PFSK-1 (cell line): Measurements from ENCODE around the gene SGK1.

Source experiments
- FOXP2 ChIP-seq: optimal IDR thresholded peaks from 2 replicates; pipeline ENCODE3; 2011; ENCODE audit warnings: borderline replicate concordance, control low read depth, inconsistent platforms; ENCODE audit not compliant: insufficient read depth; ENCODE audit errors: extremely low read length, extremely low read depth
- POLR2AphosphoS5 ChIP-seq: IDR thresholded peaks from 2 replicates; pipeline ENCODE4 v1.6.1; 2012; ENCODE audit warnings: low read depth, mild to moderate bottlenecking, control low read depth, low read length, moderate library complexity
- SIN3A ChIP-seq: IDR thresholded peaks from 2 replicates; pipeline ENCODE4 v1.6.1; 2012; ENCODE audit warnings: mild to moderate bottlenecking, low read length, moderate library complexity, borderline replicate concordance; ENCODE audit not compliant: insufficient read depth
- TAF1 ChIP-seq: IDR thresholded peaks from 2 replicates; pipeline ENCODE4 v1.6.1; 2012; ENCODE audit warnings: low read length, control low read depth, borderline replicate concordance; ENCODE audit not compliant: insufficient read depth
- TF ChIP-seq, protein P1 (sequence below), 2 experiments: IDR thresholded peaks; 2 replicates each; pipeline versions ENCODE4 v1.6.1 to v1.8.0; 2011 to 2012; ENCODE audit warnings: low read depth in 2 of 2, low read length in 2 of 2, control low read depth in 1 of 2, inconsistent platforms in 1 of 2, mild to moderate bottlenecking in 1 of 2, moderate library complexity in 1 of 2; ENCODE audit not compliant: insufficient read depth in 1 of 2

Gene SGK1

DNA sequence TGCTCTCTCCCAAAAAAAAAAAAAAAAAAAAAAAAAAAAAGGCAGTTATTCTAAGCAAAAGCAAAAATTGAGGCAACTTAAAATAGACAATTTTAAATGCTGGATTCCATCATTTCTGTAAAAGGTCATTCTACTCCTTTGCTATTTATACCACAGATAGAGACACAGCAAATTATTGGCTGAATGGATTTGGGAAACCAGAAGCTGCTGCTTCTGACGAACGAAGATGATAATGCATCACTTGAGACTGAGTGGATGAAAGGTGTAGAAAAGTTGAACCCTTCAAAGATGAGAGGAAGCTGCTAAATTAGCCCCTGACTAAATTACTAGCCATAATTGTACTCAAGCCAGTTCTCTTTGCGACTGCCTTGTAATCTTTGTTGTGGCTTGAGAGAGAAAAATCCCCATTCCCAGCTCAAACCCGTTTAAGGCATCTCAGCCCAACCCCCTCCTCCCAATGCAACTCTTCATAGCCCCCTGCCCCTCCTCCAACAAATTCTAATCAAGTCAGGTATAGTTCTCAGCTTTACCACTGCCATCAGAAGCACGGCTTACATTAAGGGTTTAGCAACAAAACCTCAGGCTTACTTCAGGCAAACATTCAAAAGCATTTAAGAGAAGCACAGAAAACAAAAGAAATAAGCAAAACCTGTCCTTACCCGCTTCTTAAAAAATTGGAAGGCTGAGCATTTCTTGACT is 1.0 kb downstream of the SGK1 start:
- TF ChIP-seq POLR2AphosphoS5 (no peak), FOXP2 (no peak), SIN3A (no peak), TAF1 (no peak)
- TF ChIP-seq, protein P1, sequence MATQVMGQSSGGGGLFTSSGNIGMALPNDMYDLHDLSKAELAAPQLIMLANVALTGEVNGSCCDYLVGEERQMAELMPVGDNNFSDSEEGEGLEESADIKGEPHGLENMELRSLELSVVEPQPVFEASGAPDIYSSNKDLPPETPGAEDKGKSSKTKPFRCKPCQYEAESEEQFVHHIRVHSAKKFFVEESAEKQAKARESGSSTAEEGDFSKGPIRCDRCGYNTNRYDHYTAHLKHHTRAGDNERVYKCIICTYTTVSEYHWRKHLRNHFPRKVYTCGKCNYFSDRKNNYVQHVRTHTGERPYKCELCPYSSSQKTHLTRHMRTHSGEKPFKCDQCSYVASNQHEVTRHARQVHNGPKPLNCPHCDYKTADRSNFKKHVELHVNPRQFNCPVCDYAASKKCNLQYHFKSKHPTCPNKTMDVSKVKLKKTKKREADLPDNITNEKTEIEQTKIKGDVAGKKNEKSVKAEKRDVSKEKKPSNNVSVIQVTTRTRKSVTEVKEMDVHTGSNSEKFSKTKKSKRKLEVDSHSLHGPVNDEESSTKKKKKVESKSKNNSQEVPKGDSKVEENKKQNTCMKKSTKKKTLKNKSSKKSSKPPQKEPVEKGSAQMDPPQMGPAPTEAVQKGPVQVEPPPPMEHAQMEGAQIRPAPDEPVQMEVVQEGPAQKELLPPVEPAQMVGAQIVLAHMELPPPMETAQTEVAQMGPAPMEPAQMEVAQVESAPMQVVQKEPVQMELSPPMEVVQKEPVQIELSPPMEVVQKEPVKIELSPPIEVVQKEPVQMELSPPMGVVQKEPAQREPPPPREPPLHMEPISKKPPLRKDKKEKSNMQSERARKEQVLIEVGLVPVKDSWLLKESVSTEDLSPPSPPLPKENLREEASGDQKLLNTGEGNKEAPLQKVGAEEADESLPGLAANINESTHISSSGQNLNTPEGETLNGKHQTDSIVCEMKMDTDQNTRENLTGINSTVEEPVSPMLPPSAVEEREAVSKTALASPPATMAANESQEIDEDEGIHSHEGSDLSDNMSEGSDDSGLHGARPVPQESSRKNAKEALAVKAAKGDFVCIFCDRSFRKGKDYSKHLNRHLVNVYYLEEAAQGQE (IDR thresholded peaks at IDR 0.05; ENCODE audit: insufficient read depth in 1 of 2, low read depth in 2 of 2, low read length in 2 of 2) = no peak

DNA sequence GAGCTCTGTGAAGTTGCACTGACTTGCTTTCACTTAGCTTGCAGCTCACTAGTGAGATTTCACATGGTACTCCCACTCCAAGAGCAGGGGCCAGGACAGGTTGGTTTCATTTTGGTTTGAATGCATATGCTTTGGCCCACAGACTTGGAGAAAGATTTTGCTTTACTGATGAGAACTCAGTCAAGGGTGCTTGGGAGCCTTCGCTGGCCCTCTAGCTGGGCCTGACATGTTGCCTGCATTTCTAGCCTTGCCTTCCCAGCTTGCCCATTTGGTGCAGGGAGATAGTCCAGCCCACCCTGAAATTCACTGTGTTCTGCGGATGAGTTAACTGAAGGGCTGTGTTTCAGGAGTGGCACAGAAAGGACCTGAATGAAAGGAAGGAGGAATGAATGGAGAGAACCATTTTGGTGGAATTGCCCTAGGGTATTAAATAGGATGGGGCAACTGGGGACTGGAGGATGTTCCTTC is 1.9 kb downstream of the SGK1 start:
- TF ChIP-seq FOXP2 (no peak), POLR2AphosphoS5 (no peak), SIN3A (no peak), TAF1 (no peak)
- TF ChIP-seq, protein P1 (IDR thresholded peaks at IDR 0.05; ENCODE audit: insufficient read depth in 1 of 2, low read depth in 2 of 2, low read length in 2 of 2) = no peak

DNA sequence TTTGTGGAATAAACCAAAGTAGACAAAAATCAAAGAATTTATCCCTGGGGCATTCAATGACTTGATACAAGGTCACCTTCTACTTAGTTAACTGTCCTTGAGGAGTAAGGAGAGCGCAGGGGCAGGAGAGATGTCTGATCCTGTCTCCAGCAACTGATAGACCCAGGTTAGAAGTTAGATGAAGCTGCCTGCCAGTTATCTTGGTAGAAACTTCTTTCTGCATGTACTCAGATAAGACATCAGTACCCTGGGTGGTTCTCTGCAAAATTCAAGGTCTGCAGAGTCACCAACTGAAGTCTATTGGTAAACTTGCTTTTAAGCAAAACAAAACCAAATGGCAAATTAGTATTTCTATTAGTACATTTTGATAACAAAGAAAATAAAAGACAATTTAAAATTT is 2.7 kb downstream of the SGK1 start:
- TF ChIP-seq FOXP2 (no peak), POLR2AphosphoS5 (no peak), SIN3A (no peak), TAF1 (no peak)
- TF ChIP-seq, protein P1 (IDR thresholded peaks at IDR 0.05; ENCODE audit: insufficient read depth in 1 of 2, low read depth in 2 of 2, low read length in 2 of 2) = no peak

- TF ChIP-seq TAF1 (no peak), SIN3A (no peak), FOXP2 (no peak), POLR2AphosphoS5 (no peak)
- TF ChIP-seq, protein P1 (IDR thresholded peaks at IDR 0.05; ENCODE audit: insufficient read depth in 1 of 2, low read depth in 2 of 2, low read length in 2 of 2) = no peak
Measured at GRCh38 chr6:134314006-134314821, 3.7 kb downstream of the SGK1 start.
